Endodermal cell (in vitro differentiated cells): ENCODE measurements around the gene MAML2. TPM values are rescaled to one million over a fixed set of nuclear protein-coding genes. Genes with fewer than 3 reads are reported as not detected.

Experiments used
- DNase-seq: peaks from one replicate; pipeline ENCODE4 v3.0.0-alpha.2; 2017
- H3K27ac ChIP-seq: 2 replicates; pipeline ENCODE4 v1.5.1; 2013; ENCODE audit warnings: mild to moderate bottlenecking, low read depth, low read length, moderate library complexity
- H3K27me3 ChIP-seq: 2 replicates; pipeline ENCODE4 v1.6.1; 2013; ENCODE audit warnings: mild to moderate bottlenecking, low read length, moderate library complexity; ENCODE audit not compliant: insufficient read depth, control insufficient read depth, poor library complexity, severe bottlenecking
- H3K36me3 ChIP-seq: 2 replicates; pipeline ENCODE4 v1.7.0; 2013; ENCODE audit warnings: mild to moderate bottlenecking, low read length, moderate library complexity; ENCODE audit not compliant: control insufficient read depth, insufficient read depth
- H3K4me1 ChIP-seq: one replicate; pipeline ENCODE4 v1.7.0; 2013; ENCODE audit warnings: low read length; ENCODE audit not compliant: control insufficient read depth, insufficient read depth
- H3K4me3 ChIP-seq: 2 replicates; pipeline ENCODE4 v1.5.1; 2013; ENCODE audit warnings: mild to moderate bottlenecking, low read length, moderate library complexity
- H3K9ac ChIP-seq: 2 replicates; pipeline ENCODE4 v1.6.1; 2013; ENCODE audit warnings: mild to moderate bottlenecking, low read length, moderate library complexity; ENCODE audit not compliant: poor library complexity, severe bottlenecking; ENCODE audit errors: extremely low read depth
- H3K9me3 ChIP-seq: 2 replicates; pipeline ENCODE4 v1.6.1; 2013; ENCODE audit warnings: mild to moderate bottlenecking, low read length, moderate library complexity; ENCODE audit not compliant: control insufficient read depth
- H3K27ac Mint-ChIP-seq: 2 replicates; pipeline ENCODE4 v1.8.0; 2020; ENCODE audit warnings: mixed read lengths
- H3K27me3 Mint-ChIP-seq: 2 replicates; pipeline ENCODE4 v1.8.0; 2021; ENCODE audit warnings: mild to moderate bottlenecking, mixed read lengths; ENCODE audit not compliant: insufficient read depth
- H3K36me3 Mint-ChIP-seq: 2 replicates; pipeline ENCODE4 v1.8.0; 2020; ENCODE audit warnings: low read depth, mixed read lengths
- H3K4me1 Mint-ChIP-seq: 2 replicates; pipeline ENCODE4 v1.8.0; 2020; ENCODE audit warnings: mixed read lengths
- H3K4me3 Mint-ChIP-seq: 2 replicates; pipeline ENCODE4 v1.8.0; 2020; ENCODE audit warnings: mild to moderate bottlenecking, moderate library complexity, mixed read lengths
- H3K9me3 Mint-ChIP-seq: 2 replicates; pipeline ENCODE4 v1.8.0; 2020; ENCODE audit warnings: mild to moderate bottlenecking, mixed read lengths
- CTCF ChIP-seq: fragments of 200-600 bp; sonication (generic); conservative IDR thresholded peaks from 2 replicates; pipeline ENCODE4 v1.5.0; 2021; ENCODE audit warnings: antibody characterized with exemption, mild to moderate bottlenecking
- WGBS, 2 experiments: methylation state at CpG; one replicate each; pipeline versions ENCODE4 v1.1.5 to v1.1.7; 2013; ENCODE audit warnings: missing lambda C conversion rate in 2 of 2, mixed read lengths in 1 of 2; ENCODE audit not compliant: insufficient coverage in 1 of 2, insufficient read length in 1 of 2; 5-methylcytosine and 5-hydroxymethylcytosine counted together
- total RNA-seq, 2 donors: library from RNA; stranded (reverse); fragmentation: NEBNext Ultra II Directional in 1 of 2; extraction: Animal tissue kit (Norgen Biotek cat#: 25700) in 1 of 2; gene quantifications; 2 replicates in 1 of 2; 3 replicates in 1 of 2; pipeline ENCODE4 v1.2.1, GENCODE V29; 2021

The MAML2 gene
- total RNA-seq, 2 donors from 2014 or later = 6.6 to 8.0 TPM

GRCh38 chr11:96116376-96116775 lies 226.6 kb downstream of the MAML2 start:
- H3K4me1 ChIP-seq = peaks cover 14% of the 10 kb centered on the region
- H3K36me3 ChIP-seq = no peaks in the 10 kb centered on the region
- no peak for TF ChIP-seq CTCF
- Mint-ChIP-seq H3K27ac (no peak overlapping the region), H3K4me1 (peaks cover 27% of the 10 kb centered on the region), H3K9me3 (no peaks in the 10 kb centered on the region), H3K27me3 (no peaks in the 10 kb centered on the region), H3K36me3 (no peaks in the 10 kb centered on the region), H3K4me3 (no peak overlapping the region)
- H3K27ac ChIP-seq = no peak overlapping the region
- no peaks in the 10 kb centered on the region for H3K27me3 ChIP-seq
- DNase-seq = no peak
- 90 to 100% methylated on average over 3 of the region's 3 CpGs for WGBS, 2 experiments
- H3K9me3 ChIP-seq = no peaks in the 10 kb centered on the region
- no peak overlapping the region for H3K4me3 ChIP-seq
- H3K9ac ChIP-seq = no peak overlapping the region

GRCh38 chr11:96114178-96115064 lies 228.6 kb downstream of the MAML2 start:
- 93 to 100% methylated on average over 2 to 5 of the region's 5 CpGs for WGBS, 2 experiments

GRCh38 chr11:96113193-96113681 lies 229.8 kb downstream of the MAML2 start:
- no peak overlapping the region for H3K9ac ChIP-seq

More at GRCh38 chr11:96114178-96115064, 228.6 kb downstream of the MAML2 start:
- H3K36me3 Mint-ChIP-seq = no peaks in the 10 kb centered on the region
- no peak for DNase-seq
- H3K4me3 Mint-ChIP-seq = no peak overlapping the region
- Histone ChIP-seq H3K4me3 (no peak overlapping the region), H3K27ac (peak overlapping the region; percentile 12), H3K4me1 (peaks cover 16% of the 10 kb centered on the region), H3K9ac (no peak overlapping the region), H3K36me3 (no peaks in the 10 kb centered on the region), H3K9me3 (no peaks in the 10 kb centered on the region), H3K27me3 (no peaks in the 10 kb centered on the region)
- no peaks in the 10 kb centered on the region for H3K27me3 Mint-ChIP-seq
- TF ChIP-seq CTCF = no peak
- peaks cover 38% of the 10 kb centered on the region for H3K4me1 Mint-ChIP-seq
- H3K27ac Mint-ChIP-seq = no peak overlapping the region
- H3K9me3 Mint-ChIP-seq = no peaks in the 10 kb centered on the region

More at GRCh38 chr11:96113193-96113681, 229.8 kb downstream of the MAML2 start:
- Mint-ChIP-seq H3K9me3 (no peaks in the 10 kb centered on the region), H3K27ac (no peak overlapping the region), H3K36me3 (no peaks in the 10 kb centered on the region), H3K4me1 (peaks cover 38% of the 10 kb centered on the region), H3K4me3 (no peak overlapping the region), H3K27me3 (no peaks in the 10 kb centered on the region)
- WGBS, 2 experiments = 80 to 100% methylated on average over 1 to 4 of the region's 4 CpGs
- H3K4me1 ChIP-seq = peaks cover 16% of the 10 kb centered on the region
- TF ChIP-seq CTCF = no peak
- H3K4me3 ChIP-seq = no peak overlapping the region
- no peaks in the 10 kb centered on the region for H3K36me3 ChIP-seq
- H3K9me3 ChIP-seq = no peaks in the 10 kb centered on the region
- DNase-seq = no peak
- H3K27me3 ChIP-seq = no peaks in the 10 kb centered on the region
- H3K27ac ChIP-seq = no peak overlapping the region
